Natural killer cell (primary cell): Measurements from ENCODE around the gene KCNK18. TPM values are rescaled to one million over a fixed set of nuclear protein-coding genes. Genes with fewer than 3 reads are reported as not detected.

Experiments
- ATAC-seq, 3 donors: fragments of 150-1000 bp in 2 of 3; fragments of 200-7000 bp in 1 of 3; cut with Tn5 transposase; 1 replicate in 1 of 3; 2 replicates in 2 of 3; pipeline ENCODE4 v1.10.0; 2021; ENCODE audit warnings: mild to moderate bottlenecking in 2 of 3, moderate library complexity in 2 of 3
- DNase-seq, 2 donors: peaks; one replicate each; pipeline versions ENCODE4 v3.0.0 to v3.0.0-alpha.2; 2013 to 2021; ENCODE audit warnings: mixed read lengths in 1 of 2
- H3K27ac ChIP-seq: one replicate; pipeline ENCODE4 v1.5.1; 2013; ENCODE audit warnings: mild to moderate bottlenecking, low read length
- H3K27me3 ChIP-seq: one replicate; pipeline ENCODE4 v1.6.1; 2013; ENCODE audit warnings: low read length; ENCODE audit not compliant: control insufficient read depth, insufficient read depth
- H3K36me3 ChIP-seq: one replicate; pipeline ENCODE4 v1.6.1; 2013; ENCODE audit warnings: low read length; ENCODE audit not compliant: control insufficient read depth, insufficient read depth
- H3K4me1 ChIP-seq: one replicate; pipeline ENCODE4 v1.6.1; 2013; ENCODE audit warnings: low read length; ENCODE audit not compliant: control insufficient read depth, insufficient read depth
- H3K4me3 ChIP-seq: one replicate; pipeline ENCODE4 v1.5.1; 2013; ENCODE audit warnings: low read length
- H3K9me3 ChIP-seq: one replicate; pipeline ENCODE4 v1.6.1; 2013; ENCODE audit warnings: low read length; ENCODE audit not compliant: control insufficient read depth, insufficient read depth
- H3K27ac Mint-ChIP-seq, 2 donors: one replicate each; pipeline ENCODE4 v1.8.0; 2022; ENCODE audit warnings: mild to moderate bottlenecking in 2 of 2, mixed read lengths in 2 of 2, moderate library complexity in 1 of 2
- H3K27me3 Mint-ChIP-seq, 2 donors: one replicate each; pipeline ENCODE4 v1.8.0; 2022; ENCODE audit warnings: low read depth in 2 of 2, mixed read lengths in 2 of 2
- H3K36me3 Mint-ChIP-seq: one replicate; pipeline ENCODE4 v1.8.0; 2022; ENCODE audit warnings: mixed read lengths
- H3K4me1 Mint-ChIP-seq, 2 donors: one replicate each; pipeline ENCODE4 v1.8.0; 2022; ENCODE audit warnings: mixed read lengths in 2 of 2
- H3K4me3 Mint-ChIP-seq: one replicate; pipeline ENCODE4 v1.8.0; 2022; ENCODE audit warnings: mild to moderate bottlenecking, moderate library complexity, mixed read lengths
- H3K9me3 Mint-ChIP-seq, 2 donors: one replicate each; pipeline ENCODE4 v1.8.0; 2022; ENCODE audit warnings: mixed read lengths in 2 of 2
- CTCF ChIP-seq: fragments of 200-600 bp; IDR thresholded peaks from one replicate; pipeline ENCODE4 v1.8.0; 2022; ENCODE audit warnings: antibody characterized with exemption
- WGBS: methylation state at CpG from one replicate; pipeline ENCODE4 v1.1.7; 2013; ENCODE audit warnings: missing lambda C conversion rate; ENCODE audit not compliant: insufficient coverage; 5-methylcytosine and 5-hydroxymethylcytosine counted together
- intact Hi-C: fragments of 100-400 bp; cut with micrococcal nuclease; formaldehyde crosslinking; loops from one replicate; pipeline ENCODE4 v1.14.2; 2022
- total RNA-seq, 4 donors: library from RNA; stranded (reverse); fragments of 120-200 nt in 1 of 4; gene quantifications; one replicate each; pipeline versions ENCODE4 v1.2.3 to v1.2.4, GENCODE V29; 2013 to 2022

The KCNK18 gene
- total RNA-seq, 3 donors from 2014 or later (not counting 1 experiment from before 2014, with no cell fraction given): not detected

GRCh38 chr10:117204316-117204715, 7.0 kb downstream of the KCNK18 start:
- Mint-ChIP-seq H3K27me3 (peaks cover 0 to 3% of the 10 kb centered on the region in 2 donors), H3K27ac (no peak overlapping the region), H3K36me3 (no peaks in the 10 kb centered on the region), H3K4me3 (no peak overlapping the region), H3K9me3 (peaks cover 0 to 2% of the 10 kb centered on the region in 2 donors), H3K4me1 (no peaks in the 10 kb centered on the region)
- H3K27me3 ChIP-seq: no peaks in the 10 kb centered on the region
- no peaks in the 10 kb centered on the region for H3K9me3 ChIP-seq
- no peaks in the 10 kb centered on the region for H3K4me1 ChIP-seq
- ATAC-seq (no peak), DNase-seq (no peak)
- no peak overlapping the region for H3K27ac ChIP-seq
- TF ChIP-seq CTCF: no peak
- 29% methylated on average over 2 of the region's 2 CpGs for WGBS
- no peak overlapping the region for H3K4me3 ChIP-seq
- intact Hi-C loops: no loop called here
- H3K36me3 ChIP-seq: no peaks in the 10 kb centered on the region

- no peak overlapping the region for H3K27ac ChIP-seq
- H3K9me3 ChIP-seq: no peaks in the 10 kb centered on the region
- WGBS: 63% methylated on average over 1 of the region's 1 CpG
- Mint-ChIP-seq H3K27ac (no peak overlapping the region), H3K27me3 (peaks cover 29 to 42% of the 10 kb centered on the region in 2 donors), H3K9me3 (peaks cover 3 to 7% of the 10 kb centered on the region in 2 donors), H3K36me3 (no peaks in the 10 kb centered on the region), H3K4me3 (no peak overlapping the region), H3K4me1 (peaks cover 0 to 9% of the 10 kb centered on the region in 2 donors)
- H3K4me1 ChIP-seq: peaks cover 10% of the 10 kb centered on the region
- ATAC-seq: no peak
- H3K27me3 ChIP-seq: peaks cover 15% of the 10 kb centered on the region
- no peak for DNase-seq
- intact Hi-C loops: loop anchor here (10.0 kb wide), 1 partner anchor 233 kb away; no protein-coding TSS in a partner anchor
- H3K36me3 ChIP-seq: no peaks in the 10 kb centered on the region
- no peak for TF ChIP-seq CTCF
- H3K4me3 ChIP-seq: no peak overlapping the region
These were observed 14.9 kb downstream of the KCNK18 start for GRCh38 chr10:117212176-117212575.

- no peak overlapping the region for H3K27ac ChIP-seq
- Mint-ChIP-seq H3K27ac (no peak overlapping the region), H3K9me3 (peaks cover 3 to 7% of the 10 kb centered on the region in 2 donors), H3K4me1 (peaks cover 0 to 13% of the 10 kb centered on the region in 2 donors), H3K36me3 (no peaks in the 10 kb centered on the region), H3K27me3 (peaks cover 29 to 41% of the 10 kb centered on the region in 2 donors), H3K4me3 (no peak overlapping the region)
- intact Hi-C loops: loop anchor here (10.0 kb wide), 1 partner anchor 230 kb away; no protein-coding TSS in a partner anchor
- WGBS: 85% methylated on average over 1 of the region's 1 CpG
- TF ChIP-seq CTCF: no peak
- H3K4me3 ChIP-seq: no peak overlapping the region
- no peaks in the 10 kb centered on the region for H3K9me3 ChIP-seq
- H3K27me3 ChIP-seq: peaks cover 16% of the 10 kb centered on the region
- H3K4me1 ChIP-seq: peaks cover 14% of the 10 kb centered on the region
- ATAC-seq (no peak), DNase-seq (no peak)
- H3K36me3 ChIP-seq: no peaks in the 10 kb centered on the region
These were observed 17.1 kb downstream of the KCNK18 start for GRCh38 chr10:117214401-117214800.

- no peak overlapping the region for H3K27ac ChIP-seq
- no peaks in the 10 kb centered on the region for H3K36me3 ChIP-seq
- TF ChIP-seq CTCF: no peak
- Mint-ChIP-seq H3K36me3 (no peaks in the 10 kb centered on the region), H3K27ac (no peak overlapping the region), H3K4me3 (peak overlapping the region; percentile 60), H3K4me1 (peaks cover 0 to 13% of the 10 kb centered on the region in 2 donors), H3K27me3 (peaks cover 26 to 34% of the 10 kb centered on the region in 2 donors), H3K9me3 (peaks cover 3 to 7% of the 10 kb centered on the region in 2 donors)
- H3K4me3 ChIP-seq: no peak overlapping the region
- H3K4me1 ChIP-seq: peaks cover 14% of the 10 kb centered on the region
- WGBS: 71% methylated on average over 2 of the region's 2 CpGs
- H3K9me3 ChIP-seq: no peaks in the 10 kb centered on the region
- no peak for ATAC-seq
- no peak for DNase-seq
- peaks cover 16% of the 10 kb centered on the region for H3K27me3 ChIP-seq
- intact Hi-C loops: loop anchor here (5.0 to 10.0 kb wide), 2 partner anchors 107 to 230 kb away; no protein-coding TSS in a partner anchor
These were observed 17.8 kb downstream of the KCNK18 start for GRCh38 chr10:117215079-117215478.
